ENCODE results near the gene SLBP.

DNA sequence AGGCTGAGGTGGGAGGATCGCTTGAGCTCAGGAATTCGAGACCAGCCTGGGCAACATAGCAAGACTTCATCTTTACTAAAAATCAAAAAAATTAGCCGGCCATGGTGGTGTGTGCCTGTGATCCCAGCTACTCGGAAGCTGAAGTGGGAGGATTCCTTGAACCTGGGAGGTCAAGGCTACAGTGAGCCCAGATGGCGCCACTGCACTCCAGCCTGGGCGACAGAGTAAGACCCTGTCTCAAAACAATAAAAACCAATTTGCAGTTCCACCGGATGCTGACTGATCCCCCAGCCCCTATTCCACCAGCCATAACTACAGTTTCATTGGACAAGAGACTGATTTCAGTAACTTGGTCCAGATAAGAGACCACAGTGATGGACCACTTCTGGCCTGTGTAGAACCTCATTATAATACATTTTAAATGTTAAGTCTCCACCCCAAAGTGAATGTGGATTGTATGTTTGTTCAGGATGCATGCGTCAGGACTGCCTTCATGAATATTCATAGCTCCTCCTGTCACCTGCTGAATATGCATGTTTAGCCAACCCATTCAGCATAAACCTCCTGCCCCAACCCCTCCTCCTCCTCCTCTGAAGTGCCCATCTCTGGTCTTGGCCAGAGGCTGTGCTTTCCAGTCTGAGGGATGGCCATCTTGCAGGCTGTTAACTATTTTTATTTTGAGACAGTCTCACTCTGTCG lies 2.3 kb upstream of the SLBP start:
- no peak; the same call in 1 of the 2 replicates for TF ChIP-seq POLR2AphosphoS5 (IDR thresholded peaks at IDR 0.05; ENCODE audit: low read depth, low read length)
- no peak for TF ChIP-seq TAF1 (IDR thresholded peaks at IDR 0.05; ENCODE audit: borderline replicate concordance, insufficient read depth, low read length)
- TF ChIP-seq, protein P1, sequence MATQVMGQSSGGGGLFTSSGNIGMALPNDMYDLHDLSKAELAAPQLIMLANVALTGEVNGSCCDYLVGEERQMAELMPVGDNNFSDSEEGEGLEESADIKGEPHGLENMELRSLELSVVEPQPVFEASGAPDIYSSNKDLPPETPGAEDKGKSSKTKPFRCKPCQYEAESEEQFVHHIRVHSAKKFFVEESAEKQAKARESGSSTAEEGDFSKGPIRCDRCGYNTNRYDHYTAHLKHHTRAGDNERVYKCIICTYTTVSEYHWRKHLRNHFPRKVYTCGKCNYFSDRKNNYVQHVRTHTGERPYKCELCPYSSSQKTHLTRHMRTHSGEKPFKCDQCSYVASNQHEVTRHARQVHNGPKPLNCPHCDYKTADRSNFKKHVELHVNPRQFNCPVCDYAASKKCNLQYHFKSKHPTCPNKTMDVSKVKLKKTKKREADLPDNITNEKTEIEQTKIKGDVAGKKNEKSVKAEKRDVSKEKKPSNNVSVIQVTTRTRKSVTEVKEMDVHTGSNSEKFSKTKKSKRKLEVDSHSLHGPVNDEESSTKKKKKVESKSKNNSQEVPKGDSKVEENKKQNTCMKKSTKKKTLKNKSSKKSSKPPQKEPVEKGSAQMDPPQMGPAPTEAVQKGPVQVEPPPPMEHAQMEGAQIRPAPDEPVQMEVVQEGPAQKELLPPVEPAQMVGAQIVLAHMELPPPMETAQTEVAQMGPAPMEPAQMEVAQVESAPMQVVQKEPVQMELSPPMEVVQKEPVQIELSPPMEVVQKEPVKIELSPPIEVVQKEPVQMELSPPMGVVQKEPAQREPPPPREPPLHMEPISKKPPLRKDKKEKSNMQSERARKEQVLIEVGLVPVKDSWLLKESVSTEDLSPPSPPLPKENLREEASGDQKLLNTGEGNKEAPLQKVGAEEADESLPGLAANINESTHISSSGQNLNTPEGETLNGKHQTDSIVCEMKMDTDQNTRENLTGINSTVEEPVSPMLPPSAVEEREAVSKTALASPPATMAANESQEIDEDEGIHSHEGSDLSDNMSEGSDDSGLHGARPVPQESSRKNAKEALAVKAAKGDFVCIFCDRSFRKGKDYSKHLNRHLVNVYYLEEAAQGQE (IDR thresholded peaks at IDR 0.05; ENCODE audit: insufficient read depth in 1 of 2, low read depth in 2 of 2, low read length in 2 of 2) = no peak
- TF ChIP-seq SIN3A (IDR thresholded peaks at IDR 0.05; ENCODE audit: borderline replicate concordance, insufficient read depth, low read length) = no peak
- no peak for TF ChIP-seq FOXP2 (optimal IDR thresholded peaks at IDR 0.05; ENCODE audit: borderline replicate concordance, extremely low read depth, extremely low read length, insufficient read depth)
